Keratinocyte (primary cell): ENCODE measurements around the gene FOXS1. TPM values are rescaled to one million over a fixed set of nuclear protein-coding genes. Genes with fewer than 3 reads are reported as not detected.

ENCODE experiments used
- DNase-seq: peaks from one replicate; pipeline ENCODE4 v3.0.0-alpha.2; 2011; ENCODE audit warnings: low read depth, missing footprints, low spot score
- FAIRE-seq: peaks from 2 replicates; lab custom pipeline; 2011; peaks lifted over from hg19 to GRCh38; lab: Jason Lieb, UNC
- H2AFZ ChIP-seq: 2 replicates; pipeline ENCODE4 v1.6.0; 2012; ENCODE audit warnings: low read length, control low read depth, inconsistent platforms; ENCODE audit not compliant: control insufficient read depth
- H3K27ac ChIP-seq: 2 replicates; pipeline ENCODE4 v1.5.1; 2011; ENCODE audit warnings: low read length; ENCODE audit not compliant: control insufficient read depth, insufficient read depth
- H3K27me3 ChIP-seq: 3 replicates; pipeline ENCODE4 v1.6.0; 2011; ENCODE audit warnings: low read length; ENCODE audit not compliant: control insufficient read depth, insufficient read depth; ENCODE audit errors: extremely low read depth
- H3K36me3 ChIP-seq, 2 experiments: 2 replicates in 1 of 2; 3 replicates in 1 of 2; pipeline ENCODE4 v1.5.1; 2011; ENCODE audit warnings: low read length in 2 of 2, mild to moderate bottlenecking in 1 of 2; ENCODE audit not compliant: control insufficient read depth in 2 of 2, insufficient read depth in 2 of 2; ENCODE audit errors: extremely low read depth in 1 of 2
- H3K4me1 ChIP-seq: 3 replicates; pipeline ENCODE4 v1.5.1; 2011; ENCODE audit warnings: low read length; ENCODE audit not compliant: control insufficient read depth, insufficient read depth; ENCODE audit errors: extremely low read depth
- H3K4me2 ChIP-seq: 3 replicates; pipeline ENCODE4 v1.6.0; 2011; ENCODE audit warnings: low read depth, low read length; ENCODE audit not compliant: control insufficient read depth, insufficient read depth; ENCODE audit errors: extremely low read depth
- H3K4me3 ChIP-seq, 3 experiments: fragments of 200-600 bp in 1 of 3; sonication (generic) in 1 of 3; 2 replicates in 2 of 3; 3 replicates in 1 of 3; pipeline ENCODE4 v1.5.1; 2011 to 2016; ENCODE audit warnings: low read length in 3 of 3, mild to moderate bottlenecking in 3 of 3, control low read depth in 2 of 3, inconsistent platforms in 1 of 3, low read depth in 1 of 3, mixed read lengths in 1 of 3, mixed run types in 1 of 3, moderate library complexity in 1 of 3; ENCODE audit not compliant: control insufficient read depth in 2 of 3, insufficient read depth in 2 of 3; ENCODE audit errors: extremely low read depth in 1 of 3
- H3K79me2 ChIP-seq: 2 replicates; pipeline ENCODE4 v1.6.0; 2012; ENCODE audit warnings: low read length; ENCODE audit not compliant: control insufficient read depth, insufficient read depth
- H3K9ac ChIP-seq: 3 replicates; pipeline ENCODE4 v1.6.0; 2011; ENCODE audit warnings: low read length; ENCODE audit not compliant: control insufficient read depth, insufficient read depth; ENCODE audit errors: extremely low read depth
- H3K9me1 ChIP-seq: 3 replicates; pipeline ENCODE4 v1.6.0; 2011; ENCODE audit warnings: low read length; ENCODE audit not compliant: control insufficient read depth, insufficient read depth; ENCODE audit errors: extremely low read depth
- H3K9me3 ChIP-seq: 2 replicates; pipeline ENCODE4 v1.5.1; 2012; ENCODE audit warnings: low read depth, low read length; ENCODE audit not compliant: control insufficient read depth
- H4K20me1 ChIP-seq: 3 replicates; pipeline ENCODE4 v1.6.0; 2011; ENCODE audit warnings: low read length; ENCODE audit not compliant: control insufficient read depth, insufficient read depth; ENCODE audit errors: extremely low read depth
- CTCF ChIP-seq, 3 experiments: IDR thresholded peaks in 1 of 3; conservative IDR thresholded peaks in 1 of 3; optimal IDR thresholded peaks in 1 of 3; 2 replicates in 2 of 3; 3 replicates in 1 of 3; pipeline versions ENCODE3 to v1.5.1; 2011; ENCODE audit warnings: low read length in 3 of 3, mild to moderate bottlenecking in 3 of 3, moderate library complexity in 2 of 3, control low read depth in 1 of 3, inconsistent platforms in 1 of 3; ENCODE audit not compliant: insufficient read depth in 2 of 3; ENCODE audit errors: extremely low read depth in 1 of 3
- EZH2 ChIP-seq: IDR thresholded peaks from one replicate; pipeline ENCODE4 v1.6.1; 2012; ENCODE audit warnings: inconsistent platforms, mild to moderate bottlenecking, low read length, moderate library complexity
- dilution Hi-C: fragments of 300-500 bp; cut with MboI; formaldehyde crosslinking; loops from one replicate; pipeline ENCODE4 v1.7.0; 2020; ENCODE audit warnings: low sequenced_read_pairs; ENCODE audit not compliant: extremely low pct_ligation_motif_present
- polyA plus RNA-seq, 5 experiments: library from polyadenylated mRNA; depleted of rRNA in 3 of 5; stranded (reverse) in 3 of 5; stranded (forward) in 1 of 5; unstranded in 1 of 5; fragments of >200 nt; gene quantifications; 1 replicate in 1 of 5; 2 replicates in 3 of 5; 3 replicates in 1 of 5; pipeline versions ENCODE4 v1.2.1 to v1.2.3, GENCODE V29; 2011 to 2012; ENCODE audit warnings: missing spikeins in 2 of 5, low read depth in 1 of 5, low replicate concordance in 1 of 5

The FOXS1 gene
- polyA plus RNA-seq, 1 donor (not counting 4 experiments of a cell fraction or from before 2014, with no cell fraction given), result not detected

GRCh38 chr20:31803552-31804291, 41.7 kb downstream of the FOXS1 start:
- H3K27me3 ChIP-seq, result no peaks in the 10 kb centered on the region
- DNase-seq, result no peak
- no peaks in the 10 kb centered on the region for H3K79me2 ChIP-seq
- H3K4me3 ChIP-seq, result no peak overlapping the region
- dilution Hi-C loops, result no loop called here
- H3K27ac ChIP-seq, result no peak overlapping the region
- no peak overlapping the region for H3K4me2 ChIP-seq
- H3K9ac ChIP-seq, result no peak overlapping the region
- no peaks in the 10 kb centered on the region for H3K9me1 ChIP-seq
- H3K36me3 ChIP-seq, result peaks cover 8 to 30% of the 10 kb centered on the region in 2 experiments
- no peaks in the 10 kb centered on the region for H3K9me3 ChIP-seq
- peaks cover 2% of the 10 kb centered on the region for H4K20me1 ChIP-seq
- no peak for TF ChIP-seq CTCF (optimal IDR thresholded peaks at IDR 0.05 in 1 of 3, IDR thresholded peaks at IDR 0.05 in 1 of 3, conservative IDR thresholded peaks at IDR 0.05 in 1 of 3; ENCODE audit: extremely low read depth in 1 of 3, insufficient read depth in 2 of 3, low read length in 3 of 3)
- no peak for TF ChIP-seq EZH2
- no peak overlapping the region for H2AFZ ChIP-seq
- H3K4me1 ChIP-seq, result no peaks in the 10 kb centered on the region
- FAIRE-seq, result no peak

- TF ChIP-seq EZH2 (no peak), CTCF (optimal IDR thresholded peaks at IDR 0.05 in 1 of 3, IDR thresholded peaks at IDR 0.05 in 1 of 3, conservative IDR thresholded peaks at IDR 0.05 in 1 of 3; ENCODE audit: extremely low read depth in 1 of 3, insufficient read depth in 2 of 3, low read length in 3 of 3) (no peak)
- H3K36me3 ChIP-seq, result peaks cover 11 to 33% of the 10 kb centered on the region in 2 experiments
- no peak for FAIRE-seq
These were observed 43.9 kb downstream of the FOXS1 start for GRCh38 chr20:31801508-31801907.

More at GRCh38 chr20:31801508-31801907, 43.9 kb downstream of the FOXS1 start:
- H3K4me1 ChIP-seq, result no peaks in the 10 kb centered on the region
- no peak overlapping the region for H3K4me3 ChIP-seq
- no peaks in the 10 kb centered on the region for H3K9me1 ChIP-seq
- no peak for DNase-seq
- H4K20me1 ChIP-seq, result no peaks in the 10 kb centered on the region
- dilution Hi-C loops, result no loop called here
- no peak overlapping the region for H3K4me2 ChIP-seq
- no peaks in the 10 kb centered on the region for H3K9me3 ChIP-seq
- H3K9ac ChIP-seq, result no peak overlapping the region
- no peaks in the 10 kb centered on the region for H3K27me3 ChIP-seq
- no peaks in the 10 kb centered on the region for H3K79me2 ChIP-seq
- no peak overlapping the region for H3K27ac ChIP-seq
- no peak overlapping the region for H2AFZ ChIP-seq
